Activated CD4-positive, alpha-beta T cell treated with anti-CD3 and anti-CD28 coated beads for 36 hours (primary cell): ENCODE measurements around the gene FARP1. TPM values are rescaled to one million over a fixed set of nuclear protein-coding genes. Genes with fewer than 3 reads are reported as not detected.
"Not testable (repeated sequence)": the region's sequence is repeated elsewhere in the genome, so short reads cannot be mapped to it uniquely, and the experiment has no call there.

Experiments used
- ATAC-seq: fragments of 200-7000 bp; cut with Tn5 transposase; one replicate; pipeline ENCODE4 v1.10.0; 2021; ENCODE audit warnings: mild to moderate bottlenecking, moderate library complexity
- CTCF ChIA-PET: fragments of 350-600 bp; sonication (Branson Sonifier 250); formaldehyde crosslinking; loops from one replicate; lab custom pipeline; 2021; ENCODE audit warnings: antibody characterized with exemption; lab: Charles Lee
- POLR2A ChIA-PET: fragments of 350-600 bp; sonication (Branson Sonifier 250); formaldehyde crosslinking; loops from one replicate; lab custom pipeline; 2021; ENCODE audit warnings: antibody characterized with exemption, inconsistent platforms; lab: Charles Lee
- DNase-seq: peaks from one replicate; pipeline ENCODE4 v3.0.0-alpha.2; 2020
- H3K27ac Mint-ChIP-seq: one replicate; pipeline ENCODE4 v1.8.0; 2021; ENCODE audit warnings: mixed read lengths
- H3K27me3 Mint-ChIP-seq: one replicate; pipeline ENCODE4 v1.8.0; 2021; ENCODE audit warnings: mixed read lengths
- H3K36me3 Mint-ChIP-seq: one replicate; pipeline ENCODE4 v1.8.0; 2021; ENCODE audit warnings: low read depth, mixed read lengths
- H3K4me1 Mint-ChIP-seq: one replicate; pipeline ENCODE4 v1.8.0; 2021; ENCODE audit warnings: mixed read lengths
- H3K4me3 Mint-ChIP-seq: one replicate; pipeline ENCODE4 v1.8.0; 2021; ENCODE audit warnings: mild to moderate bottlenecking, moderate library complexity, mixed read lengths
- H3K9me3 Mint-ChIP-seq: one replicate; pipeline ENCODE4 v1.8.0; 2021; ENCODE audit warnings: low read depth, mixed read lengths
- intact Hi-C, 2 experiments: fragments of 100-400 bp; cut with DNase I in 1 of 2; cut with micrococcal nuclease in 1 of 2; formaldehyde crosslinking; loops; one replicate each; pipeline versions ENCODE4 v1.14.2 to v1.15.1; 2022 to 2024; cut with DNase I, micrococcal nuclease
- total RNA-seq, 2 experiments: library from RNA; stranded (reverse); gene quantifications; one replicate each; pipeline ENCODE4 v1.2.3, GENCODE V29; 2021

FARP1 gene
- total RNA-seq, 2 experiments from 2014 or later: 0.25 to 0.40 TPM

DNA sequence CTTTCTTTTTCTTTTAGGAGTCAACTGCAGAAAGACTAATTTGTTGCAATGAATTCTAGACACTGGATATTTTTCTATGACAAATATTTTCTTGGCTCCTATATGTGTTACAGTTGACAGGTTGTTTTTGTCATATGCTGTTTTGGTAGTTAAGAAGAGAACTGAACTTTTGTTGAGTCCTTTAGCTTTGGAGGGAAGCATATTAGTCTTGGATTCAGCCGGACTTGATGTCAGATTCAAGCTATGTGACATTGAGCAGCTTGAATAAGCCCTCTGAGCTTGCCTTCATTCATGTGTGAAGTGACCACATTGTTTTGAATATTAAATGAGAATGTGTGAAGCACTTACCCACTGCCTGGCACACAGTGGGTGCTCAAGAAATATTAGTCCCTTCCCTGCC lies 216.0 kb downstream of the FARP1 start:
- CTCF ChIA-PET: no interaction called here

DNA sequence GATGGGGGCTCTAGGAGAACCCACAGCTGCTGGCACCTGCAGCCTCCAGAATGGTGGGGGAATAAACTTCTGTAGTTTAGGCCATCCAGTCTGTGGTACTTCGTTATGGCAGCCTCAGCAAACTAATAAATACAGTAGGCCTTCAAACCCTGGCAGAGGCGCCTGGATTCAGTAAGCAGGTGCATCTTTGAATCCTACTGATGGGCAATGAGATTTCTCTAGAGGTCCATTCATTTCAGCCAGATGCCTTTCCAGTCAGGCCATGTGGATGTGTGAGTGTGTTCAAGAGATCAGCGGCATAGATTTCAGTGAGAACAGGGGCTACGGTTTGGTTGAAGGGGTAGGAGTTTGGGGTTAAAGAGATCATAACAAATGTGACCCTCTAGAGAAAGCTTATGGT lies 217.7 kb downstream of the FARP1 start:
- Mint-ChIP-seq H3K9me3 (no peaks in the 10 kb centered on the region), H3K4me3 (no peak overlapping the region), H3K4me1 (no peaks in the 10 kb centered on the region), H3K36me3 (no peaks in the 10 kb centered on the region), H3K27me3 (peaks cover 4% of the 10 kb centered on the region), H3K27ac (no peak overlapping the region)
- no peak for DNase-seq
- ChIA-PET CTCF (no interaction called here), POLR2A (no interaction called here)
- intact Hi-C loops: no loop called here
- no peak for ATAC-seq

More for the DNA sequence above, 216.0 kb downstream of the FARP1 start:
- Mint-ChIP-seq H3K4me3 (no peak overlapping the region), H3K4me1 (no peaks in the 10 kb centered on the region), H3K9me3 (no peaks in the 10 kb centered on the region), H3K27ac (no peak overlapping the region), H3K27me3 (peaks cover 4% of the 10 kb centered on the region), H3K36me3 (no peaks in the 10 kb centered on the region)
- intact Hi-C loops: no loop called here
- ATAC-seq (no peak), DNase-seq (no peak)
- POLR2A ChIA-PET: no interaction called here

GRCh38 chr13:98363326-98363725 lies 220.4 kb downstream of the FARP1 start:
- Mint-ChIP-seq H3K9me3 (no peaks in the 10 kb centered on the region), H3K36me3 (no peaks in the 10 kb centered on the region), H3K27ac (no peak overlapping the region), H3K4me1 (no peaks in the 10 kb centered on the region), H3K4me3 (no peak overlapping the region), H3K27me3 (peaks cover 6% of the 10 kb centered on the region)
- DNase-seq: no peak
- ATAC-seq: no peak
- POLR2A ChIA-PET: no interaction called here
- CTCF ChIA-PET: no interaction called here
- intact Hi-C loops: no loop called here

- Mint-ChIP-seq H3K36me3 (no peaks in the 10 kb centered on the region), H3K27ac (no peak overlapping the region), H3K4me1 (no peaks in the 10 kb centered on the region), H3K4me3 (no peak overlapping the region), H3K27me3 (peaks cover 6% of the 10 kb centered on the region), H3K9me3 (no peaks in the 10 kb centered on the region)
- ATAC-seq (no peak), DNase-seq (no peak)
- POLR2A ChIA-PET: no interaction called here
- intact Hi-C loops: no loop called here
- CTCF ChIA-PET: interaction anchor here (0.6 kb wide), 1 partner anchor 74 kb away, joined by 4 read pairs; no protein-coding TSS in a partner anchor
These were observed 221.3 kb downstream of the FARP1 start for GRCh38 chr13:98364179-98364578.

DNA sequence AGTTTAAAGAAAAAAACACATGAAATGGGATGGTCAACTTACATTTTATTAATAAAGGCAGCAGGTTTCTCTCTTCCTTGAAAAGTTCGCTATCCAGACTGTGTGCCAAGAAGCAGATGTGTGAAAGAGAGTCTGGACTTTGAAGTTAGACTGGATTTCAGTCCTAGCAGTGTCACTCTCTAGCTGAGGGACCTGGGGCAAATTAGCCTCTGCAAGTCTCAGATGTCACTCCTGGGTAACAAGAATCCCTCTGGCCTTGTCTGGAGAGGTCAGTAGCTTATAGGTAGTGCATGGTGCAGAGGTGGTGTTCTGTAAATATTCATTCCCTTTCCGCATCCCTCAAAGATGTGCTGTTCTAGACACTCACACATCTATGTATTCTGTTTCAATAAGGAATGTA lies 221.8 kb downstream of the FARP1 start:
- ChIA-PET CTCF (interaction anchor here (0.6 kb wide), 2 partner anchors 37 to 74 kb away, joined by 3 to 4 read pairs; no protein-coding TSS in a partner anchor), POLR2A (no interaction called here)
- peaks cover 6% of the 10 kb centered on the region for H3K27me3 Mint-ChIP-seq
- no peak for ATAC-seq
- intact Hi-C loops: no loop called here
- no peaks in the 10 kb centered on the region for H3K9me3 Mint-ChIP-seq
- no peak overlapping the region for H3K4me3 Mint-ChIP-seq
- no peak overlapping the region for H3K27ac Mint-ChIP-seq
- no peaks in the 10 kb centered on the region for H3K36me3 Mint-ChIP-seq
- H3K4me1 Mint-ChIP-seq: no peaks in the 10 kb centered on the region
- DNase-seq: no peak

DNA sequence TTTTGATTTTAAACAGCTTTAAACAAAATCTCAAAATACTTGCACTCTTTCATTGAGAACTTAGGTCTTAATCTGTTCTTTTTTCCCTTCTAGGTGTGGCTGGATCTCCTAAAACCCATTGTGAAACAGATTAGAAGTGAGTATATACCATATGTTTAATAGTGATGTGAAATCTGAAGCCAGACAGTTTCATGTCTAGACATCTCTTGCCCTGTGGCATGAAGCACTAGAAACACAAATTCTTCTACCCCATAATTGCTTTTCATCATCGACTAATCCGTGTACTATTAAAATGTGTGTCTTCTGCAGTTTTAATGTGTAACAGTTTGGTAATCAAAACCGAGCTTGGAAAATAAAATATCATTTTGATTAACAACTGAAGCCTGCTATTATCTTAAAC lies 222.4 kb downstream of the FARP1 start:
- intact Hi-C loops: no loop called here
- ATAC-seq: no peak
- CTCF ChIA-PET: interaction anchor here (0.6 kb wide), 1 partner anchor 36 kb away, joined by 3 read pairs; no protein-coding TSS in a partner anchor
- DNase-seq: no peak
- POLR2A ChIA-PET: interaction anchor here (0.6 kb wide), 1 partner anchor 433 kb away, joined by 4 read pairs; no protein-coding TSS in a partner anchor
- Mint-ChIP-seq H3K4me3 (no peak overlapping the region), H3K36me3 (no peaks in the 10 kb centered on the region), H3K9me3 (no peaks in the 10 kb centered on the region), H3K27me3 (peaks cover 13% of the 10 kb centered on the region), H3K4me1 (no peaks in the 10 kb centered on the region), H3K27ac (no peak overlapping the region)

DNA sequence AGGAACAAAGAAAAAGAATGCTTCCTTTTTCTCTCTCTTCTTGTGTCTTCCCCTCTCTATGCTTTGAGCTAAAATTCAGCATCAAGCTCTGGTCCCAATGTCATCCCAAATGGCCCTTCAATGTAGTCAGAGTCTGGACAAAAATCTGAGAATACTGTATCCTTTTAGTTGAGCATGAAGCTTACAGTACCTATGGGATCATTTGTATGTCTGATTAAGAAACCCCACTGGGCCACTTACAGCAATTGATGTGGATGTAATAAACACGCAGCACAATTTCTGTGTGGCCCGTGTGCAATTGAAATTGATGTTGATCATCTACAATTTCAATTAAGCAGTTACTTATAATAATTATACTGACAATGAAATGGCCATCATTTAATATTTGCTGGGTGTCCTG lies 223.1 kb downstream of the FARP1 start:
- no peak for ATAC-seq
- H3K4me1 Mint-ChIP-seq: no peaks in the 10 kb centered on the region
- POLR2A ChIA-PET: interaction anchor here (0.6 kb wide), 1 partner anchor 434 kb away, joined by 4 read pairs; no protein-coding TSS in a partner anchor
- intact Hi-C loops: no loop called here
- no peaks in the 10 kb centered on the region for H3K36me3 Mint-ChIP-seq
- no peak overlapping the region for H3K4me3 Mint-ChIP-seq
- no peak overlapping the region for H3K27ac Mint-ChIP-seq
- DNase-seq: no peak
- H3K9me3 Mint-ChIP-seq: no peaks in the 10 kb centered on the region
- CTCF ChIA-PET: interaction anchor here (0.7 kb wide), 1 partner anchor 359 kb away, joined by 3 read pairs; no protein-coding TSS in a partner anchor
- peaks cover 13% of the 10 kb centered on the region for H3K27me3 Mint-ChIP-seq

DNA sequence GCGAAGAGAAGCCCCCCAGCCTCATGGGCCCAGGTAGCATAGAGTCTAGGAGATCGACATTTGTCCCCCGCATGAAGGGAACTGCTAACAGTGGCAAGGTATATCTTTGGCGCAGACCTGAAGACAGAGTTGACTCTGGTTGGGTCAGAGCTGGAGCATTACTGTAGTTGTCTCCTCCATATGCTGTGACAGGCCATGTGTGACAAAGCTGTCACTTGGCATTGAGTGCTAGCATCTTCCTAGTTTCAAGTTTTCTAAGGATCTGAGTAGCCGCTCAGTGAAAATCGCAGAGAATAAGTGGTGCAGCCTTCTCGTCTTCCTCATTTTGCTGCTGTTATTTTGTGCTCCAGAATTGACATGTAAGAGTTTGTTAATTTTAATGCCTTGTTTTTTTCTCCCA lies 223.5 kb downstream of the FARP1 start:
- H3K27me3 Mint-ChIP-seq: peaks cover 13% of the 10 kb centered on the region
- intact Hi-C loops: no loop called here
- ChIA-PET CTCF (interaction anchor here (0.7 kb wide), 1 partner anchor 359 kb away, joined by 3 read pairs; no protein-coding TSS in a partner anchor), POLR2A (no interaction called here)
- ATAC-seq (no peak), DNase-seq (no peak)
- H3K4me1 Mint-ChIP-seq: no peaks in the 10 kb centered on the region
- no peaks in the 10 kb centered on the region for H3K36me3 Mint-ChIP-seq
- H3K27ac Mint-ChIP-seq: no peak overlapping the region
- H3K9me3 Mint-ChIP-seq: no peaks in the 10 kb centered on the region
- H3K4me3 Mint-ChIP-seq: no peak overlapping the region

GRCh38 chr13:98366959-98367358 lies 224.1 kb downstream of the FARP1 start:
- Mint-ChIP-seq H3K27me3 (peaks cover 16% of the 10 kb centered on the region), H3K27ac (no peak overlapping the region), H3K4me3 (no peak overlapping the region), H3K36me3 (no peaks in the 10 kb centered on the region), H3K9me3 (no peaks in the 10 kb centered on the region), H3K4me1 (no peaks in the 10 kb centered on the region)
- ChIA-PET CTCF (no interaction called here), POLR2A (no interaction called here)
- ATAC-seq (no peak), DNase-seq (no peak)
- intact Hi-C loops: no loop called here

DNA sequence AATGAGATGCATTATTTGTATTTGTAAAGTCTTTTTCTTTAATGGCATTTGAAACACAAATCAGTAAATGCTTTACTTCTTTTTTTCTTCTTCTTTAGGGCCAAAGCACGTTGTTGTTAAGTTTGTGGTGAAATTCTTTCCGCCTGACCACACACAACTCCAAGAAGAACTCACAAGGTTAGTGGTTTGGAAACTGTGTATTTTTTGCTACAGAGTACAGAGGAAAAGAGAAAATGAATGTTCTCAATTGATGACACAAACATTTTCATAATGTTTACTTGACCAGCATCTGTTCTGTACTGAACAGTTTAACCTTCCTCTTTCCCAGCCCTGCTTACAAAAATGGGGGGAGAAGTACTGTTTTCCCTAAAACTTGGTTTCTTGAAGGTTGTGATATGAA lies 225.1 kb downstream of the FARP1 start:
- Mint-ChIP-seq H3K27me3 (peaks cover 18% of the 10 kb centered on the region), H3K4me1 (no peaks in the 10 kb centered on the region), H3K4me3 (no peak overlapping the region), H3K36me3 (no peaks in the 10 kb centered on the region), H3K9me3 (no peaks in the 10 kb centered on the region), H3K27ac (no peak overlapping the region)
- intact Hi-C loops: no loop called here
- DNase-seq (no peak), ATAC-seq (no peak)
- ChIA-PET POLR2A (interaction anchor here (0.6 kb wide), 1 partner anchor 181 kb away, joined by 3 read pairs; no protein-coding TSS in a partner anchor), CTCF (no interaction called here)

DNA sequence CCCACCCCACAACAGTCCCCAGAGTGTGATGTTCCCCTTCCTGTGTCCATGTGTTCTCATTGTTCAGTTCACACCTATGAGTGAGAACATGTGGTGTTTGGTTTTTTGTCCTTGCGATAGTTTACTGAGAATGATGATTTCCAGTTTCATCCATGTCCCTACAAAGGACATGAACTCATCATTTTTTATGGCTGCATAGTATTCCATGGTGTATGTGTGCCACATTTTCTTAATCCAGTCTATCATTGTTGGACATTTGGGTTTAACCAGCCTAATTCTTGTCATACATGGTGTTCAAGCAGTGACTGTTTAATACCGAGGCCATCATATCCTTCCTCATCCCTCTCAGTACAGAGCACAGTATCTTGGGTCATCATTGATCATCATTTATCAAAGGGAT lies 226.6 kb downstream of the FARP1 start:
- H3K9me3 Mint-ChIP-seq, H3K4me1 Mint-ChIP-seq, H3K36me3 Mint-ChIP-seq, H3K27ac Mint-ChIP-seq, H3K4me3 Mint-ChIP-seq, ATAC-seq, CTCF ChIA-PET, POLR2A ChIA-PET, intact Hi-C loops, DNase-seq: not testable (repeated sequence)
- H3K27me3 Mint-ChIP-seq: peaks cover 18% of the 10 kb centered on the region

DNA sequence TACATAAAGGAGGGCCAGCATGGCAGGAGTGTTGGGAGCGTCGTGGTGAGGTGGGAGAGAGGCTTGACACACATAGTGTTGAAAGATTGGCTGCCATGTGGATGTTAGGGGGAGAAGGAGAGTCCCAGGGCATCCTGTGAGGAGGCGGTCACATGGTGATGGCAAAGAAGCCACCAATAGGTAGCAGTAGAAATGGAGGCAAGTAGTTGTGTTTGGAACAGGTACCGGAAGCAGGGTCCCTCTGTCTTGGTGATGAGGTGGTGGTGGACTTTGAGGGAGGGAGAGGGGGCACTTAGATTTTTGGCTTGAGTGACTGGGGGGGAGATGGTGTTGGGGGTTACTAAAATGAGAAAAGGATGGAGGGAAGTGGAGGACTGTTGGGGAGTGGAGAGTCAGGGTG lies 227.4 kb downstream of the FARP1 start:
- no peak for DNase-seq
- ATAC-seq: no peak
- intact Hi-C loops: no loop called here
- no peaks in the 10 kb centered on the region for H3K36me3 Mint-ChIP-seq
- H3K9me3 Mint-ChIP-seq: peaks cover 1% of the 10 kb centered on the region
- no peak overlapping the region for H3K4me3 Mint-ChIP-seq
- POLR2A ChIA-PET: no interaction called here
- no peaks in the 10 kb centered on the region for H3K4me1 Mint-ChIP-seq
- CTCF ChIA-PET: no interaction called here
- peaks cover 18% of the 10 kb centered on the region for H3K27me3 Mint-ChIP-seq
- H3K27ac Mint-ChIP-seq: no peak overlapping the region
